ENCODE data around the gene EFNB1. TPM values are rescaled to one million over a fixed set of nuclear protein-coding genes. Genes with fewer than 3 reads are reported as not detected.

EFNB1 gene
- total RNA-seq, 1 donor from 2014 or later = 44.1 TPM

DNA sequence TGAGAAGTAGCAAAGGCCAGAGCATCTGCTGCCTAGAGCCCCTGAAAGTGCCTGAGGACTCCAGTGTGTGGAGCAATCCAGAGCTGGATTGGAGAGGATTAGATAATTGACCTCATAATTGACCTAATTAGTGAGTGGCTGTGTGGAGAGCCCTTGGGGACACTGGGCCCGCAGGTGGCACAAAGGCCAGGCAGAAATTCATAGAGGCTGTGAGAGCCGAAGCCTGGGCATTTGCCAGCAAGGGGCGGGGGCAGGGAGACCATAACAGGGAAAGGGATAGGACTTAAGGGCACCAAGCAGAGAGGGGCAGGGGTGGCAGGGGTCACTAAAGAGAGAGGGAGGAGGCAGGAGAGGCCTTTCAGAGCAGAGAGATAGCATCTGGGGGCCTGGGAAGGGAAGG, 45.3 kb downstream of the EFNB1 start:
- DNase-seq (ENCODE audit: low read depth) = no peak
- TF ChIP-seq, protein P1, sequence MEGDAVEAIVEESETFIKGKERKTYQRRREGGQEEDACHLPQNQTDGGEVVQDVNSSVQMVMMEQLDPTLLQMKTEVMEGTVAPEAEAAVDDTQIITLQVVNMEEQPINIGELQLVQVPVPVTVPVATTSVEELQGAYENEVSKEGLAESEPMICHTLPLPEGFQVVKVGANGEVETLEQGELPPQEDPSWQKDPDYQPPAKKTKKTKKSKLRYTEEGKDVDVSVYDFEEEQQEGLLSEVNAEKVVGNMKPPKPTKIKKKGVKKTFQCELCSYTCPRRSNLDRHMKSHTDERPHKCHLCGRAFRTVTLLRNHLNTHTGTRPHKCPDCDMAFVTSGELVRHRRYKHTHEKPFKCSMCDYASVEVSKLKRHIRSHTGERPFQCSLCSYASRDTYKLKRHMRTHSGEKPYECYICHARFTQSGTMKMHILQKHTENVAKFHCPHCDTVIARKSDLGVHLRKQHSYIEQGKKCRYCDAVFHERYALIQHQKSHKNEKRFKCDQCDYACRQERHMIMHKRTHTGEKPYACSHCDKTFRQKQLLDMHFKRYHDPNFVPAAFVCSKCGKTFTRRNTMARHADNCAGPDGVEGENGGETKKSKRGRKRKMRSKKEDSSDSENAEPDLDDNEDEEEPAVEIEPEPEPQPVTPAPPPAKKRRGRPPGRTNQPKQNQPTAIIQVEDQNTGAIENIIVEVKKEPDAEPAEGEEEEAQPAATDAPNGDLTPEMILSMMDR (conservative IDR thresholded peaks at IDR 0.05; ENCODE audit: low read depth, low read length) = no peak

GRCh38 chrX:68876731-68877130, 47.9 kb downstream of the EFNB1 start:
- TF ChIP-seq, protein P1 (conservative IDR thresholded peaks at IDR 0.05; ENCODE audit: low read depth, low read length) = no peak
- H3K4me3 ChIP-seq (ENCODE audit: low read depth, low read length) = no peak overlapping the region
- DNase-seq (ENCODE audit: low read depth) = no peak

More for the DNA sequence above, 45.3 kb downstream of the EFNB1 start:
- no peak overlapping the region for H3K4me3 ChIP-seq (ENCODE audit: low read depth, low read length)

GRCh38 chrX:68877606-68878005, 48.8 kb downstream of the EFNB1 start:
- no peak for DNase-seq (ENCODE audit: low read depth)

GRCh38 chrX:68878977-68879645, 50.3 kb downstream of the EFNB1 start:
- no peak for DNase-seq (ENCODE audit: low read depth)
- TF ChIP-seq, protein P1 (conservative IDR thresholded peaks at IDR 0.05; ENCODE audit: low read depth, low read length) = no peak
- H3K4me3 ChIP-seq (ENCODE audit: low read depth, low read length) = no peak overlapping the region

More at GRCh38 chrX:68877606-68878005, 48.8 kb downstream of the EFNB1 start:
- H3K4me3 ChIP-seq (ENCODE audit: low read depth, low read length) = no peak overlapping the region
- TF ChIP-seq, protein P1 (conservative IDR thresholded peaks at IDR 0.05; ENCODE audit: low read depth, low read length) = no peak

- no peak for DNase-seq (ENCODE audit: low read depth)
- H3K4me3 ChIP-seq (ENCODE audit: low read depth, low read length) = no peak overlapping the region
- TF ChIP-seq, protein P1 (conservative IDR thresholded peaks at IDR 0.05; ENCODE audit: low read depth, low read length) = no peak
Measured at GRCh38 chrX:68880846-68881552, 52.2 kb downstream of the EFNB1 start.

- TF ChIP-seq, protein P1 (conservative IDR thresholded peaks at IDR 0.05; ENCODE audit: low read depth, low read length) = no peak
- DNase-seq (ENCODE audit: low read depth) = no peak
Measured at GRCh38 chrX:68881911-68882310, 53.1 kb downstream of the EFNB1 start.

More at GRCh38 chrX:68881911-68882310, 53.1 kb downstream of the EFNB1 start:
- H3K4me3 ChIP-seq (ENCODE audit: low read depth, low read length) = no peak overlapping the region

Data from epithelial cell of proximal tubule (primary cell).